PFSK-1 (cell line): Measurements from ENCODE around the gene SPAG8.

ENCODE experiments used
- FOXP2 ChIP-seq: optimal IDR thresholded peaks from 2 replicates; pipeline ENCODE3; 2011; ENCODE audit warnings: borderline replicate concordance, control low read depth, inconsistent platforms; ENCODE audit not compliant: insufficient read depth; ENCODE audit errors: extremely low read length, extremely low read depth
- POLR2AphosphoS5 ChIP-seq: IDR thresholded peaks from 2 replicates; pipeline ENCODE4 v1.6.1; 2012; ENCODE audit warnings: low read depth, mild to moderate bottlenecking, control low read depth, low read length, moderate library complexity
- REST ChIP-seq, 2 experiments: IDR thresholded peaks; 2 replicates each; pipeline versions ENCODE4 v1.6.1 to v1.8.0; 2011 to 2012; ENCODE audit warnings: low read depth in 2 of 2, low read length in 2 of 2, control low read depth in 1 of 2, inconsistent platforms in 1 of 2, mild to moderate bottlenecking in 1 of 2, moderate library complexity in 1 of 2; ENCODE audit not compliant: insufficient read depth in 1 of 2
- SIN3A ChIP-seq: IDR thresholded peaks from 2 replicates; pipeline ENCODE4 v1.6.1; 2012; ENCODE audit warnings: mild to moderate bottlenecking, low read length, moderate library complexity, borderline replicate concordance; ENCODE audit not compliant: insufficient read depth
- TAF1 ChIP-seq: IDR thresholded peaks from 2 replicates; pipeline ENCODE4 v1.6.1; 2012; ENCODE audit warnings: low read length, control low read depth, borderline replicate concordance; ENCODE audit not compliant: insufficient read depth

Gene SPAG8

GRCh38 chr9:35808433-35808832 is 3.6 kb downstream of the SPAG8 start:
- TF ChIP-seq FOXP2 (no peak), SIN3A (no peak), POLR2AphosphoS5 (no peak), REST (IDR thresholded peaks at IDR 0.05; ENCODE audit: insufficient read depth in 1 of 2, low read depth in 2 of 2, low read length in 2 of 2) (no peak), TAF1 (no peak)

GRCh38 chr9:35806101-35806500 is 6.0 kb downstream of the SPAG8 start:
- no peak for TF ChIP-seq POLR2AphosphoS5
- TF ChIP-seq REST (IDR thresholded peaks at IDR 0.05; ENCODE audit: insufficient read depth in 1 of 2, low read depth in 2 of 2, low read length in 2 of 2) = no peak
- TF ChIP-seq TAF1 = no peak
- no peak for TF ChIP-seq SIN3A
- no peak for TF ChIP-seq FOXP2

GRCh38 chr9:35801328-35802128 is 10.5 kb downstream of the SPAG8 start:
- TF ChIP-seq FOXP2 (no peak), POLR2AphosphoS5 (no peak), SIN3A (no peak), REST (IDR thresholded peaks at IDR 0.05; ENCODE audit: insufficient read depth in 1 of 2, low read depth in 2 of 2, low read length in 2 of 2) (no peak), TAF1 (no peak)

- no peak for TF ChIP-seq REST (IDR thresholded peaks at IDR 0.05; ENCODE audit: insufficient read depth in 1 of 2, low read depth in 2 of 2, low read length in 2 of 2)
- no peak for TF ChIP-seq SIN3A
- no peak for TF ChIP-seq TAF1
- TF ChIP-seq FOXP2 = no peak
Observed at GRCh38 chr9:35800530-35800929, 11.5 kb downstream of the SPAG8 start.
